SK-N-SH (cell line): ENCODE measurements around the gene FPR1. TPM values are rescaled to one million over a fixed set of nuclear protein-coding genes. Genes with fewer than 3 reads are reported as not detected.

Experiments
- CTCF ChIA-PET: fragments of 300-600, 350-600 bp; formaldehyde crosslinking; extraction: SDS; loops from one replicate; lab custom pipeline; 2021; lab: Yijun Ruan, JAX
- POLR2A ChIA-PET: fragments of 350-600 bp; sonication (Branson Sonifier 250); formaldehyde crosslinking; extraction: SDS; loops from one replicate; lab custom pipeline; 2020; ENCODE audit warnings: antibody characterized with exemption, inconsistent platforms; lab: Yijun Ruan, JAX
- DNase-seq: peaks from one replicate; pipeline ENCODE4 v3.0.0; 2012
- H2AFZ ChIP-seq: fragments of 200-600 bp; sonication (generic); 2 replicates; pipeline ENCODE4 v1.8.1; 2016; ENCODE audit warnings: antibody characterized with exemption, mild to moderate bottlenecking, low read depth
- H3F3A ChIP-seq: fragments of 200-600 bp; sonication (generic); replicated peaks from 2 replicates; pipeline ENCODE3; 2016; ENCODE audit warnings: antibody characterized with exemption, mild to moderate bottlenecking; ENCODE audit not compliant: insufficient read depth
- H3K27ac ChIP-seq, 2 experiments: fragments of 200-500 bp in 1 of 2; fragments of 200-600 bp in 1 of 2; sonication (Bioruptor generic) in 1 of 2; sonication (generic), shearing (Covaris generic) in 1 of 2; 2 replicates each; pipeline versions ENCODE4 v1.5.1 to v1.6.1; 2014 to 2016; ENCODE audit warnings: low read depth in 2 of 2, inconsistent platforms in 1 of 2, low read length in 1 of 2, mild to moderate bottlenecking in 1 of 2, mixed read lengths in 1 of 2
- H3K27me3 ChIP-seq: fragments of 200-600 bp; sonication (generic), shearing (Covaris generic); 2 replicates; pipeline ENCODE4 v1.6.1; 2016; ENCODE audit warnings: mixed run types; ENCODE audit not compliant: insufficient read depth
- H3K36me3 ChIP-seq, 2 experiments: fragments of 200-500 bp in 1 of 2; fragments of 200-600 bp in 1 of 2; sonication (Bioruptor generic) in 1 of 2; sonication (generic) in 1 of 2; replicated peaks in 1 of 2; 2 replicates each; pipeline versions ENCODE3 to v1.5.1; 2014 to 2016; ENCODE audit warnings: low read length in 1 of 2, mild to moderate bottlenecking in 1 of 2; ENCODE audit not compliant: insufficient read depth in 2 of 2, control insufficient read depth in 1 of 2
- H3K4me1 ChIP-seq, 2 experiments: fragments of 200-500 bp in 1 of 2; fragments of 200-600 bp in 1 of 2; sonication (Bioruptor generic) in 1 of 2; sonication (generic), shearing (Covaris generic) in 1 of 2; 2 replicates each; pipeline versions ENCODE4 v1.5.1 to v1.6.1; 2014 to 2016; ENCODE audit warnings: low read depth in 1 of 2, low read length in 1 of 2, mixed run types in 1 of 2; ENCODE audit not compliant: insufficient read depth in 2 of 2, control insufficient read depth in 1 of 2
- H3K4me2 ChIP-seq: fragments of 200-600 bp; sonication (generic), shearing (Covaris generic); 2 replicates; pipeline ENCODE4 v1.6.1; 2017; ENCODE audit warnings: mixed run types
- H3K4me3 ChIP-seq, 2 experiments: fragments of 200-500 bp in 1 of 2; fragments of 200-600 bp in 1 of 2; sonication (Bioruptor generic) in 1 of 2; sonication (generic), shearing (Covaris generic) in 1 of 2; 2 replicates each; pipeline versions ENCODE4 v1.5.1 to v1.8.1; 2014 to 2016; ENCODE audit warnings: low read depth in 2 of 2, inconsistent platforms in 1 of 2, low read length in 1 of 2, mild to moderate bottlenecking in 1 of 2, mixed read lengths in 1 of 2, moderate library complexity in 1 of 2
- H3K79me2 ChIP-seq: fragments of 200-600 bp; sonication (generic); 2 replicates; pipeline ENCODE4 v1.8.1; 2017; ENCODE audit warnings: mild to moderate bottlenecking; ENCODE audit not compliant: insufficient read depth
- H3K9ac ChIP-seq: fragments of 200-600 bp; sonication (generic); 2 replicates; pipeline ENCODE4 v1.6.1; 2017; ENCODE audit warnings: mixed run types
- H3K9me2 ChIP-seq: fragments of 200-600 bp; sonication (generic); 2 replicates; pipeline ENCODE4 v1.6.1; 2017; ENCODE audit warnings: mixed run types
- H3K9me3 ChIP-seq: fragments of 200-600 bp; sonication (generic); 2 replicates; pipeline ENCODE4 v1.6.1; 2017; ENCODE audit warnings: mixed run types, mild to moderate bottlenecking, moderate library complexity
- H4K20me1 ChIP-seq: fragments of 200-600 bp; sonication (generic); 2 replicates; pipeline ENCODE4 v1.6.1; 2017; ENCODE audit warnings: mild to moderate bottlenecking, mixed run types; ENCODE audit not compliant: insufficient read depth
- CHD2 ChIP-seq: fragments of 150-350 bp; IDR thresholded peaks from 2 replicates; pipeline ENCODE4 v1.6.1; 2018; ENCODE audit warnings: low read length; ENCODE audit not compliant: partially characterized antibody
- CTCF ChIP-seq: fragments of 200-600 bp; sonication (generic); IDR thresholded peaks from 2 replicates; pipeline ENCODE4 v1.6.1; 2017; ENCODE audit warnings: antibody characterized with exemption, mild to moderate bottlenecking, moderate library complexity
- ELF1 ChIP-seq: IDR thresholded peaks from 2 replicates; pipeline ENCODE4 v1.4.0; 2012
- EZH2phosphoT487 ChIP-seq: fragments of 200-600 bp; sonication (generic); IDR thresholded peaks from 2 replicates; pipeline ENCODE4 v1.6.1; 2017; ENCODE audit warnings: low read depth, mixed run types, mild to moderate bottlenecking, antibody characterized with exemption, moderate library complexity, borderline replicate concordance
- FOXJ3 ChIP-seq: sonication (generic); formaldehyde crosslinking; IDR thresholded peaks from 2 replicates; pipeline ENCODE4 v1.5.1; 2020; ENCODE audit warnings: mild to moderate bottlenecking, missing genetic modification reagents
- FOXM1 ChIP-seq: IDR thresholded peaks from 2 replicates; pipeline ENCODE4 v1.4.0; 2012; ENCODE audit warnings: low read depth, mild to moderate bottlenecking
- GATA2 ChIP-seq: sonication (generic); formaldehyde crosslinking; IDR thresholded peaks from 2 replicates; pipeline ENCODE4 v1.5.0; 2020; ENCODE audit warnings: mild to moderate bottlenecking, missing genetic modification reagents
- MEF2A ChIP-seq: IDR thresholded peaks from 2 replicates; pipeline ENCODE4 v1.4.0; 2012; ENCODE audit warnings: low read depth, borderline replicate concordance
- MXI1 ChIP-seq: IDR thresholded peaks from 2 replicates; pipeline ENCODE4 v1.6.1; 2012; ENCODE audit warnings: mild to moderate bottlenecking, low read depth, low read length, improper control_type of control experiment
- NFIC ChIP-seq: IDR thresholded peaks from 2 replicates; pipeline ENCODE4 v1.4.0; 2012; ENCODE audit warnings: borderline replicate concordance
- NRF1 ChIP-seq: IDR thresholded peaks from 2 replicates; pipeline ENCODE4 v1.6.1; 2012; ENCODE audit warnings: low read depth, mild to moderate bottlenecking, low read length
- PBX3 ChIP-seq: IDR thresholded peaks from 2 replicates; pipeline ENCODE4; 2012
- POLR2AphosphoS5 ChIP-seq: IDR thresholded peaks from 2 replicates; pipeline ENCODE4 v1.6.1; 2012; ENCODE audit warnings: low read depth, low read length
- RAD21 ChIP-seq: IDR thresholded peaks from 2 replicates; pipeline ENCODE4 v1.6.1; 2012; ENCODE audit warnings: mild to moderate bottlenecking, low read length
- RCOR1 ChIP-seq: fragments of 150-350 bp; IDR thresholded peaks from 2 replicates; pipeline ENCODE4 v1.6.1; 2017; ENCODE audit warnings: antibody characterized with exemption, low read length
- REST ChIP-seq: IDR thresholded peaks from 2 replicates; pipeline ENCODE4 v1.6.1; 2012; ENCODE audit warnings: mild to moderate bottlenecking, low read depth, low read length, moderate library complexity
- RFX5 ChIP-seq: IDR thresholded peaks from 2 replicates; pipeline ENCODE4 v1.6.1; 2012; ENCODE audit warnings: mild to moderate bottlenecking, improper control_type of control experiment, low read length
- RXRA ChIP-seq: IDR thresholded peaks from 2 replicates; pipeline ENCODE4 v1.4.0; 2012; ENCODE audit warnings: low read depth, mild to moderate bottlenecking, borderline replicate concordance
- SMC3 ChIP-seq: IDR thresholded peaks from 2 replicates; pipeline ENCODE4 v1.6.1; 2012; ENCODE audit warnings: low read depth, low read length, improper control_type of control experiment
- USF1 ChIP-seq: IDR thresholded peaks from 2 replicates; pipeline ENCODE4 v1.4.0; 2012; ENCODE audit warnings: low read depth, borderline replicate concordance
- USF2 ChIP-seq: fragments of 150-350 bp; IDR thresholded peaks from 2 replicates; pipeline ENCODE4 v1.6.1; 2017; ENCODE audit warnings: antibody characterized with exemption, low read length, low read depth, borderline replicate concordance
- YY1 ChIP-seq: IDR thresholded peaks from 2 replicates; pipeline ENCODE4 v1.4.0; 2012; ENCODE audit warnings: low read depth, mild to moderate bottlenecking
- WGBS: methylation state at CpG from one replicate; pipeline ENCODE4 v1.1.6; 2017; ENCODE audit warnings: low lambda C conversion rate; 5-methylcytosine and 5-hydroxymethylcytosine counted together
- polyA plus RNA-seq, 3 experiments: library from polyadenylated mRNA; depleted of rRNA; stranded (reverse); fragments of >200 nt; gene quantifications; 2 replicates each; pipeline ENCODE4 v1.2.3, GENCODE V29; 2012

Gene FPR1
- polyA plus RNA-seq, 1 of the 3 experiments (the other 2 are of a cell fraction): not detected

- TF ChIP-seq NRF1 (no peak), REST (no peak), EZH2phosphoT487 (no peak)
These were observed 3.1 kb upstream of the FPR1 start (continued) for GRCh38 chr19:51754770-51755169.

GRCh38 chr19:51754109-51754508, 2.4 kb upstream of the FPR1 start:
- Histone ChIP-seq H3K4me2 (no peak overlapping the region), H3K79me2 (no peaks in the 10 kb centered on the region), H3K9me3 (no peaks in the 10 kb centered on the region), H3K4me3 (no peak overlapping the region), H3K27me3 (peaks cover 31% of the 10 kb centered on the region; the same call in 1 of the 2 replicates), H3K9me2 (no peaks in the 10 kb centered on the region), H3K9ac (no peak overlapping the region), H2AFZ (no peak overlapping the region), H4K20me1 (no peaks in the 10 kb centered on the region), H3K36me3 (no peaks in the 10 kb centered on the region), H3K4me1 (no peaks in the 10 kb centered on the region), H3F3A (no peaks in the 10 kb centered on the region), H3K27ac (no peak overlapping the region)
- 10% methylated on average over 6 of the region's 6 CpGs for WGBS
- ChIA-PET POLR2A (no interaction called here), CTCF (no interaction called here)
- TF ChIP-seq FOXJ3 (no peak), ELF1 (no peak), RAD21 (no peak), RFX5 (no peak), POLR2AphosphoS5 (no peak), RCOR1 (no peak), GATA2 (no peak), NFIC (no peak), USF2 (no peak), SMC3 (no peak), USF1 (no peak), RXRA (no peak), CHD2 (no peak), CTCF (no peak), EZH2phosphoT487 (no peak), FOXM1 (no peak), PBX3 (no peak), YY1 (no peak), MEF2A (no peak), MXI1 (no peak)
- DNase-seq: no peak
